IMR-90 (cell line): ENCODE data around the gene SPATA12. TPM values are rescaled to one million over a fixed set of nuclear protein-coding genes. Genes with fewer than 3 reads are reported as not detected.

Experiments
- ATAC-seq: fragments of 200-7000 bp; cut with Tn5 transposase; 2 replicates; pipeline ENCODE4 v1.9.1; 2020; ENCODE audit warnings: low read depth, mild to moderate bottlenecking, moderate library complexity
- BruUV-seq: library from RNA; stranded (reverse); fragments of 400-500 nt; replicated peaks from 2 replicates; lab custom pipeline; 2021; lab: Mats Ljungman, UMichigan
- CTCF ChIA-PET: fragments of 300-600 bp; formaldehyde crosslinking; extraction: SDS; loops from one replicate; lab custom pipeline; 2021; ENCODE audit warnings: antibody characterized with exemption; lab: Yijun Ruan, JAX
- POLR2A ChIA-PET: fragments of 300-600 bp; sonication (Branson Sonifier 250); formaldehyde crosslinking; loops from one replicate; lab custom pipeline; 2022; ENCODE audit warnings: antibody characterized with exemption; ENCODE audit not compliant: unreplicated experiment; lab: Charles Lee
- DNase-seq: peaks from one replicate; pipeline ENCODE4 v3.0.0; 2013
- H2AFZ ChIP-seq: replicated peaks from 2 replicates; pipeline ENCODE3; 2013; ENCODE audit warnings: low read length, mild to moderate bottlenecking; ENCODE audit not compliant: poor library complexity
- H2AK5ac ChIP-seq: 2 replicates; pipeline ENCODE4 v1.6.1; 2013; ENCODE audit warnings: low read depth, low read length, inconsistent platforms
- H2AK9ac ChIP-seq: replicated peaks from 2 replicates; pipeline ENCODE3; 2013; ENCODE audit warnings: mild to moderate bottlenecking, low read depth, low read length, moderate library complexity; ENCODE audit not compliant: poor library complexity
- H2BK120ac ChIP-seq: 2 replicates; pipeline ENCODE4 v1.6.1; 2013; ENCODE audit warnings: low read depth, low read length, inconsistent platforms
- H2BK15ac ChIP-seq: 3 replicates; pipeline ENCODE4 v1.6.1; 2013; ENCODE audit warnings: low read depth, low read length, inconsistent platforms
- H2BK20ac ChIP-seq: 2 replicates; pipeline ENCODE4 v1.6.1; 2013; ENCODE audit warnings: low read depth, mild to moderate bottlenecking, inconsistent platforms, low read length, moderate library complexity
- H2BK5ac ChIP-seq: 2 replicates; pipeline ENCODE4 v1.6.1; 2013; ENCODE audit warnings: mild to moderate bottlenecking, low read depth, low read length, inconsistent platforms; ENCODE audit not compliant: poor library complexity, severe bottlenecking
- H3K14ac ChIP-seq: replicated peaks from 2 replicates; pipeline ENCODE4 v1.6.1; 2013; ENCODE audit warnings: low read depth, low read length, inconsistent platforms
- H3K18ac ChIP-seq: 2 replicates; pipeline ENCODE4 v1.6.1; 2013; ENCODE audit warnings: low read depth, low read length, control low read depth
- H3K23ac ChIP-seq: 2 replicates; pipeline ENCODE4 v1.6.1; 2013; ENCODE audit warnings: low read depth, low read length, inconsistent platforms
- H3K27ac ChIP-seq: 2 replicates; pipeline ENCODE4 v1.5.1; 2013; ENCODE audit warnings: mild to moderate bottlenecking, control low read depth, low read length; ENCODE audit not compliant: insufficient read depth
- H3K27me3 ChIP-seq: 2 replicates; pipeline ENCODE4 v1.6.1; 2013; ENCODE audit warnings: low read length; ENCODE audit not compliant: control insufficient read depth, insufficient read depth
- H3K36me3 ChIP-seq: 2 replicates; pipeline ENCODE4 v1.6.1; 2013; ENCODE audit warnings: low read length, mixed read lengths; ENCODE audit not compliant: control insufficient read depth, insufficient read depth
- H3K4ac ChIP-seq: 2 replicates; pipeline ENCODE4 v1.6.1; 2013; ENCODE audit warnings: low read depth, low read length, inconsistent platforms
- H3K4me1 ChIP-seq: 2 replicates; pipeline ENCODE4 v1.6.1; 2013; ENCODE audit warnings: low read length, mixed read lengths; ENCODE audit not compliant: control insufficient read depth, insufficient read depth
- H3K4me2 ChIP-seq: 2 replicates; pipeline ENCODE4 v1.6.1; 2013; ENCODE audit warnings: low read depth, mild to moderate bottlenecking, control low read depth, low read length, moderate library complexity
- H3K4me3 ChIP-seq: 2 replicates; pipeline ENCODE4 v1.5.1; 2013; ENCODE audit warnings: low read depth, mild to moderate bottlenecking, control low read depth, low read length, moderate library complexity; ENCODE audit not compliant: insufficient read depth
- H3K56ac ChIP-seq: 2 replicates; pipeline ENCODE4 v1.6.1; 2013; ENCODE audit warnings: low read length, inconsistent platforms; ENCODE audit not compliant: insufficient read depth; ENCODE audit errors: extremely low read depth
- H3K79me1 ChIP-seq, 2 experiments: 2 replicates each; pipeline ENCODE4 v1.6.1; 2013; ENCODE audit warnings: low read length in 2 of 2, inconsistent platforms in 1 of 2, low read depth in 1 of 2
- H3K9ac ChIP-seq: 2 replicates; pipeline ENCODE4 v1.6.1; 2013; ENCODE audit warnings: low read depth, low read length, control low read depth
- H3K9me1 ChIP-seq: 2 replicates; pipeline ENCODE4 v1.6.1; 2013; ENCODE audit warnings: low read length, inconsistent platforms; ENCODE audit not compliant: insufficient read depth
- H3K9me3 ChIP-seq: 2 replicates; pipeline ENCODE4 v1.6.1; 2013; ENCODE audit warnings: low read length; ENCODE audit not compliant: control insufficient read depth, insufficient read depth
- H4K20me1 ChIP-seq: 2 replicates; pipeline ENCODE4 v1.6.1; 2013; ENCODE audit warnings: low read length, inconsistent platforms; ENCODE audit not compliant: insufficient read depth
- H4K5ac ChIP-seq: 2 replicates; pipeline ENCODE4 v1.6.1; 2013; ENCODE audit warnings: mild to moderate bottlenecking, low read depth, low read length, control low read depth
- H4K8ac ChIP-seq, 2 experiments: 2 replicates each; pipeline ENCODE4 v1.6.1; 2013; ENCODE audit warnings: low read depth in 2 of 2, low read length in 2 of 2, control low read depth in 1 of 2, inconsistent platforms in 1 of 2
- H4K91ac ChIP-seq: 2 replicates; pipeline ENCODE4 v1.6.1; 2013; ENCODE audit warnings: low read depth, low read length, inconsistent platforms; ENCODE audit not compliant: insufficient read depth
- CEBPB ChIP-seq: IDR thresholded peaks from 2 replicates; pipeline ENCODE4 v1.6.1; 2012; ENCODE audit warnings: low read depth, low read length, improper control_type of control experiment
- MAFK ChIP-seq: IDR thresholded peaks from 2 replicates; pipeline ENCODE4 v1.6.1; 2012; ENCODE audit warnings: low read depth, low read length, improper control_type of control experiment
- MAZ ChIP-seq: IDR thresholded peaks from 2 replicates; pipeline ENCODE4 v1.6.1; 2012; ENCODE audit warnings: low read depth, mild to moderate bottlenecking, low read length, improper control_type of control experiment, moderate library complexity, borderline replicate concordance
- RCOR1 ChIP-seq: IDR thresholded peaks from 2 replicates; pipeline ENCODE4 v1.6.1; 2012; ENCODE audit warnings: mild to moderate bottlenecking, low read length, improper control_type of control experiment; ENCODE audit not compliant: insufficient replicate concordance
- RFX5 ChIP-seq: IDR thresholded peaks from 2 replicates; pipeline ENCODE4 v1.8.0; 2012; ENCODE audit warnings: low read depth, mild to moderate bottlenecking, low read length, moderate library complexity
- WGBS, 2 experiments: methylation state at CpG; one replicate each; pipeline versions ENCODE4 v1.1.5 to v1.1.7; 2013; ENCODE audit warnings: missing lambda C conversion rate in 2 of 2; ENCODE audit not compliant: insufficient read length in 1 of 2; ENCODE audit errors: extremely low coverage in 2 of 2; 5-methylcytosine and 5-hydroxymethylcytosine counted together
- dilution Hi-C: fragments of 300-500 bp; cut with HindIII; formaldehyde crosslinking; loops from one replicate; pipeline ENCODE4 v1.14.3; 2018; ENCODE audit warnings: low sequenced_read_pairs; ENCODE audit not compliant: unreplicated experiment
- in situ Hi-C: fragments of 300-500 bp; cut with MboI; formaldehyde crosslinking; loops from 3 replicates; pipeline ENCODE4 v1.14.3; 2019; ENCODE audit warnings: low sequenced_read_pairs, inconsistent platforms, mixed read lengths
- intact Hi-C: fragments of 100-400 bp; cut with micrococcal nuclease; formaldehyde crosslinking; loops from 2 replicates; pipeline ENCODE4 v1.10.0; 2022
- polyA plus RNA-seq, 3 experiments: library from polyadenylated mRNA; depleted of rRNA; stranded (reverse); fragments of >200 nt; gene quantifications; 2 replicates each; pipeline ENCODE4 v1.2.3, GENCODE V29; 2012; ENCODE audit warnings: low replicate concordance in 1 of 3
- total RNA-seq: library from RNA; depleted of rRNA; stranded (reverse); fragments of >200 nt; gene quantifications from 2 replicates; pipeline ENCODE4 v1.2.3, GENCODE V29; 2012

SPATA12 gene
- total and polyA plus RNA-seq, 2 of the 4 experiments (the other 2 are of a cell fraction) = under 0.01 TPM; not detected in 1

DNA sequence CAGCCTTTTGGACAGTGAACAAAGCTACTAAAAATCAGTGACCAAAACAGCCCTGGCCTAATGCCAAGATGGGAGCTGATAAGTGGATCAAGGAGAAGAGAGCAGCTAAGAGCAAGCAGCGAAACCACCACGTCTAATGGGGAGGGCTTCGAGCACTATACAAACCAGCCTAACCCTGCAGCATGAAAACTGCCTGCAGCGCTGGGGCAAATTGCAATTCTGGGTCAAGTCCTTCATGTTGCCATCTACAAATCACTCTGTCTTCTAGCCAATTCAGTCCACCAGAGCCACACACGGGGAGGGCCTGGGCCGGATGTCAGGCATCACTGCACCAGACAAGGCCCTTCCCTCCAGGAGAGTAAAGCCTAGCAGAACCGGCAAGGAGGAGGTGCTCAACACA, 30.5 kb upstream of the SPATA12 start:
- CTCF ChIA-PET = interaction anchor here (0.6 kb wide), 1 partner anchor 39 kb away, joined by 3 read pairs; no protein-coding TSS in a partner anchor
- H2AK9ac ChIP-seq = no peak overlapping the region
- BruUV-seq = no TSS peak

More for the DNA sequence above, 30.5 kb upstream of the SPATA12 start:
- no peak overlapping the region for H2AFZ ChIP-seq
- no peak overlapping the region for H2BK20ac ChIP-seq
- POLR2A ChIA-PET = no interaction called here
- H3K36me3 ChIP-seq = no peaks in the 10 kb centered on the region
- no peak overlapping the region for H4K91ac ChIP-seq
- no peak overlapping the region for H3K23ac ChIP-seq
- H3K4ac ChIP-seq = no peak overlapping the region
- no peak overlapping the region for H3K9ac ChIP-seq
- no peaks in the 10 kb centered on the region for H4K20me1 ChIP-seq
- no peak overlapping the region for H2BK15ac ChIP-seq
- H2AK5ac ChIP-seq = no peak overlapping the region
- in situ Hi-C loops = no loop called here
- H2BK120ac ChIP-seq = no peak overlapping the region
- TF ChIP-seq MAFK (no peak), CEBPB (no peak), RCOR1 (no peak), RFX5 (no peak), MAZ (no peak)
- intact Hi-C loops = no loop called here
- no peak overlapping the region for H3K27ac ChIP-seq
- DNase-seq (no peak), ATAC-seq (no peak)
- no peak overlapping the region for H3K18ac ChIP-seq
- no peaks in the 10 kb centered on the region for H3K79me1 ChIP-seq
- H4K5ac ChIP-seq = no peak overlapping the region
- dilution Hi-C loops = no loop called here
- H3K4me3 ChIP-seq = no peak overlapping the region
- 84% methylated on average over 3 of the region's 7 CpGs; no CpG with 5 or more reads in 1 of the 2 experiments for WGBS, 2 experiments
- H3K56ac ChIP-seq = no peak overlapping the region
- no peak overlapping the region for H3K4me2 ChIP-seq
- H3K14ac ChIP-seq = no peak overlapping the region
- H4K8ac ChIP-seq = no peak overlapping the region
- H2BK5ac ChIP-seq = no peak overlapping the region
- H3K4me1 ChIP-seq = no peaks in the 10 kb centered on the region; the same call in 1 of the 2 replicates
- no peaks in the 10 kb centered on the region for H3K27me3 ChIP-seq
- H3K9me1 ChIP-seq = no peaks in the 10 kb centered on the region
- no peaks in the 10 kb centered on the region for H3K9me3 ChIP-seq
